NCI-H1436 (cell line): Measurements from ENCODE around the gene SRP19.
"Not testable (repeated sequence)": the region's sequence is repeated elsewhere in the genome, so short reads cannot be mapped to it uniquely, and the experiment has no call there.

ENCODE experiments used
- DNase-seq: peaks from one replicate; lab custom pipeline; 2025; lab: John Stamatoyannopoulos, UW

Gene SRP19

DNA sequence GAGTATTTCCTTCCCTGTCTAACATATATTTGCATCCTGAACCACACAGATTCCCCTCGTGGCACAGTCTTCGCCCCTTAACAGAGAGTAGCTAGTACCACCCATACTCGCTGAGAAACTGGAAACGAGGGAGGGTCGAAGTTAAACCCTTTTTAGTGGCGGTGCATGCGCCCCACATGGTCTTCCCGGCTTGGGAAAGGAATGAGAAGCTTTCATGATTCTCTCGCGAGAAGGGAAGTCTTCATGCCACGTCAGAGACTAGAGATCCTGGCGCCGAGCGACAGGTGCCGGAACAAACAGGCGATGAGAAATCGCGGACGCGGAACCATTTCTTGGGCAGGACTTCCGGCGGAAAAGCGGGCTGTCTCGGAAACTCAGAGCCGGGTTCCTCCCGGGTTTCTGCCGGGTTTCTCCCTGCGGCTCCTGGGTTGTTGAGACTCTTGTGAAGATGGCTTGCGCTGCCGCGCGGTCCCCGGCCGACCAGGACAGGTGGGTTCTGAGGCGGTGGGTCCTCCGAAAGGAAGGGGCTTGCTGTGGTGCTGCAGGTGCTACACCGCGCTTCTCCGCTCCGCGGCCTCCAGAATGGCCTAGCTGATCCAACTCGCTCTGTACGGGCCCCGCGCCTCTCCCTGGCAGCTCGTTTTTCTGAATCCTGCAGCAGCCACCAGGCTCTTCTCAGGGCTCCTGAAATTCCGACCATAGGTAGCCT is at the start of gene SRP19:
SRP19 (plus strand) TSS at position 359 of the 709 bp plus-strand sequence; CDS start at position 449, 90 bp downstream.
- peak; percentile 96 for DNase-seq

DNA sequence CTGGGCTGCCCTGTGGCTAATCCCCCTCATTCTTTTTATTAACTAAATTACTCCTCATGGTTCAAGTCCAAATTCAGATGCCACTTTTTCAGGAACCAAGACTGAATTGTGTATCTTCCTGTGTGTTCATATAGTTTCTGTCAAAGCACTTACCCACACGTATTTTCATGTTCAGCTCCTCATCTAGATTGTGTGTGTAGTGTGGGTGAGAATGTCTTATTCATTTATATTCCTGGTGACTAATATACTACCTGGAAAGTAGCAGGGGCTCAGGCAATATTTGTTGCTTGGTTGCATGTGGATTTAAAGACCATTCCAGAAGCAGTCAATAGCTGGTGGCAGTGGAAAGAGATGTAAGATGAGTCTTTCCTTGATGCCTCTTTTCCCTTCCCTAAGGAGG is 48.5 kb upstream of the SRP19 start:
- no peak for DNase-seq

DNA sequence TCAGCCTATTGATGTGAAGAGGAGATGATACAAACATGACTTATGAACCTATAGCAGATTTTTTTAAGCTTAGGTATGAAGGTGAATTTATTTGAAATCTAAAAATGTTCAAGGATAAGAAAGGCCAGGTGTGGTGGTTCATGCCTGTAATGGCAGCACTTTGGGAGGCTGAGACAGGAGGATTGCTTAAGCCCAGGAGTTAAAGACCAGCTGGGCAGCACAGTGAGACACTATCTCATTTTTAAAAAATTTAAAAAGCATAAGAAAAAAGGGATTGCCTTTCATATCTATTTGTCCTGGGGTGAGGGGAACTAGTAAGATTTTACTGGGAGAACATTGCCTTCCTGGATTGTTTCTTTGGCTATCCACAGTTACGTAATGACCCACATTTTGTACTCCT is 40.8 kb upstream of the SRP19 start:
- DNase-seq = no peak

DNA sequence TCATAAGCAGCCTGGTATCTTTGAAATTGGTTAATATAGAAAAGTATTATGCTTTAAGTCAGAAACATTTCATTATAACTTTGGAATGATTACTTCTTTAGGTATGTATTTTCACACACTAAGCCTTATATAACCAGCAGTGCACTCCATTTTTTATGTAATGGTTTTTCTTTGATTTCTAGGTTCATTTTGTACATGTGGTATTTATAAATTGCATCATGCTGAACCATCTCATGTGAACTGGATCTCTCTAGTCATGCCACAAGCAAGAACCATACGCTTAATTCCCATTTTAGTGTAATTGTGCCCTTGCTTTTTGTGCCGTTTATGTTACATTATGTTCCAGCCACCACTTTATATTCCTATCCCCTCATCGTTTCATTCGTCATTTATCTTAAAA is 38.6 kb upstream of the SRP19 start:
- DNase-seq = no peak

DNA sequence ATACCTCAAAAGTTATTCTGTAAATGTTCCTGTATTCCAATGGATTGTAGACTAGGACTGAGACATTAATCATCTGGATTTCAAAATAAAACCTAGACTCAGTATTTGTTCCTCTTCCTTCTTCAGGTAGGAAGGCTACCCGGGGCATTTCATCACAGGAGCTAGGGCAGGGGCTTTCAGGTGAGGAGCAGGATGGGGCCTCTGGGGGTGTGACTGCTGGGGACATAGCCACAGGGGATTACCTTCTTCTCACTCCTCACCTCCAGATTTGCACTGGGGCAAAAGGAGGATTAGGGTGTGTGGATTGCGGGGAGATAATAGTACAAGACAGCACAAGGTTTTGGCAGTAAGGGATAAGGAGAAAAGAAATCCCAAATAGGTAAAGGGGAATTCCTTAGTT is 37.9 kb upstream of the SRP19 start:
- DNase-seq = no peak

DNA sequence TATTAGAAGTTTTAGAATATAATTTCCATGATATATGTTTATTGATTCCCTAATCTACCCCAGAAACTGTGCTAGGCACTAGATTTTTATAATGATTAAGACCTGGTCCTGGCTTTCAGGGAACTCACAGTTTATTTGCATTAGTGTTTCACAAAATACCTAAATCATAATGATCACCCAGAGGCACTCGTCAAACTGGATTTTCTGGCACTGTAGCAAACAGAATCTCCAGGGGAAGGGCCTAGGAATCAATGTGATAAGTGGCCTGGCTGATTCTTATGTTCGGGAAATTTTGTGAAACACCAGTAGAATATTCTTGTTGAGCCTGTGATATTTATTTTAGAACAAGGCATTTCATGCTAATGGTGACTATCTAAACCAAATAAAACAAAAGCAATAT is 37.4 kb upstream of the SRP19 start:
- no peak for DNase-seq

DNA sequence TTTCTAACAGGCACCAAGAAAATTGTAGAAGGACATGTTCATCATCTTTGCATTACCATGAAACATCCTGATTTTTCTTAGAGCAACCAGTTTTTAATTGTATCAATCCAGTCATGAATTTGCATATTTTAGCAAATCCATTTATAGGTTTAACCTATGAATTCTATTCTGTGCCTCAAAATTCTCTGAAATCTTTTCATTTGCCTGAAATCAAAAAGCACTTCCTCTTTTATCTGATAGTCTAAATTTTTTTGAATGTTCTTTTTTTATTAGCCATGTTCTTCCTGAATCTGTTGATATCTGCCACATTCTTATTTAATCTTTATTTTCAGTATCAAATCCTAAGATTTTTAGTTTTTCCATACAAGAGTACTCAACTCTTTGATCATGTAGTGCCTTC is 36.9 kb upstream of the SRP19 start:
- DNase-seq = no peak

DNA sequence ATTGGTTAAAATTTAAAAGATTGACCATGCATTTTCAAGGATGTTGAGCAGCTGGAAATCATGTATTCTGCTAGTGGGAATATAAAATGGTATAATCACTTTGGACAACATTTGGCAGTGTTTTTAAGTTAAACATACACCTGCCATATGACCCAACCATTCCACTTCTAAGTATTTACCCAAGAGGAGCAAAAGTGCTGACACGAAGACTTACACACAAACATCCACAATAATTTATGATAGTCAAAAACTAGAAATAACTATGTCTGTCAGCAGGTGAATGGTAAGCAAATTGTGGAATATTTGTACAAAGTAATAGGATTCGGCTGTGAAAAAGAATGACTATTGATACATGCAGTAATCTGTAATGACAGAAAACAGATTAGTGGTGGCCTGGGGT is 30.7 kb upstream of the SRP19 start:
- DNase-seq = no peak

DNA sequence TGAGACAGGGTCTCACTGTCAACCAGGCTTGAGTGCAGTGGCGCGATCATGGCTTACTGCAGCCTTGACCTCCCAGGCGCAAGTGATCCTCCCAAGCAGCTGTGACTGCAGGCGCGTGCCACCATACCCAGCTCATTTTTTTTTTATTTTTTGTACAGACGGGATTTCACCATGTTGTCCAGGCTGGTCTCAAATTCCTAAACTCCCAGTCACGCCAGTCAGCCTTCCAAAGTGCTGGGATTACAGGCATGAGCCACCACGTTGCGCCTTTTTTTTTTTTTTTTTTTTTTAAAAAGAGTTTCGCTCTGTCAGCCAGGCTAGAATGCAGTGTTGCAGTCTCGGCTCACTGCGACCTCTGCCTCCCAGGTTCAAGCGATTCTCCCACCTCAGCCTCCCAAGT is 27.1 kb upstream of the SRP19 start:
- no peak for DNase-seq

DNA sequence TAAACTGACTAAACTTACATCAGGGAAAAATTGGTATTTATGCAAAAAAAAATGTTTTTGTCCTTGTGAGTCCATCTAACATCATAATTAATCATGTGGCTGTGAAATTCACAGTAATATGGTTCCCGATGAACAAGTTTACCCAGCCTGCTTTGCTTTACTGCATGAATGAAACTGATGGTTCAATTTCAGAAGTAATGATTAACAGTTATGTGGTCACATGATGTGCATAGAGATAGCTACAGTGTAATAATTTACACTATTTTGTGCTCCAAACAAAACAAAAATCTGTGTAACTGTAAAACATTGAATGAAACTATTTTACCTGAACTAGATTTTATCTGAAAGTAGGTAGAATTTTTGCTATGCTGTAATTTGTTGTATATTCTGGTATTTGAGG is 16.6 kb upstream of the SRP19 start:
- no peak for DNase-seq

DNA sequence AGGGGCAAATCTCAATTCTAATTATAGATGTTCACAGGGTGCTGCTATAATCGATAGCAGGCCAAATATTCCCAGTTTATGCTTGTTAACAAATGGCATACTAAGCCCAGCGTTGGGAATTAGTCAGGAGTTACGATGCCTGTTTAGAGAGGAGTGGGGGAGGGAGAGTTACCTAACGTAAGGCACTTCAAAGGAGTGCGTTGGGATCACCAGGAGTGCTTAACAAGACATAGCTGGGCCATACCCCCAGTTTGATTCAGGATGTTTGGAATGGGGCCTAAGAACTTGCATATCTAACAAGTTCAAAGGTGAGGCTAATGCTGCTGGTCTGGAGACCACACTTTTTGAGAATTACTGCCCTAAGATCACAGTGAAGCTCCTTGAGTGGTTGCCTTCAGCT is 14.5 kb upstream of the SRP19 start:
- DNase-seq = no peak

DNA sequence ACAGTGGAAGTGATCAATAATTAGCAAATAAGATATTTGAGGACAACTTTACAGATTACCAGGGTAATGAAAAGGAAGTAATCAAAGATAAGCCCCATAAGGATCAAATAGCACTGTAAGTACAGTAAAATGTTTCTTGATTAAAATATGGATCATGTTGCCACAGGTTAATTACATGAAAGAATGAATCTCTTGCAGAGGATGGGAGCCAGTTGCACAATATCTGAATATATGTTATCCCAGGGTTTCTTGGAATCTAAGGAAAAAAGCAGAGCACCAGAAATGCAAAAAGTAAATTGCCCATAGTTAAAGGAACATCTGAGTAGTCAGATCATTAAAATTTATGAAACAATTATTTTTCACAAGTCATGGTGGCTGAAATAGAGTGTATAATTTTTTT is 13.8 kb upstream of the SRP19 start:
- DNase-seq = no peak

DNA sequence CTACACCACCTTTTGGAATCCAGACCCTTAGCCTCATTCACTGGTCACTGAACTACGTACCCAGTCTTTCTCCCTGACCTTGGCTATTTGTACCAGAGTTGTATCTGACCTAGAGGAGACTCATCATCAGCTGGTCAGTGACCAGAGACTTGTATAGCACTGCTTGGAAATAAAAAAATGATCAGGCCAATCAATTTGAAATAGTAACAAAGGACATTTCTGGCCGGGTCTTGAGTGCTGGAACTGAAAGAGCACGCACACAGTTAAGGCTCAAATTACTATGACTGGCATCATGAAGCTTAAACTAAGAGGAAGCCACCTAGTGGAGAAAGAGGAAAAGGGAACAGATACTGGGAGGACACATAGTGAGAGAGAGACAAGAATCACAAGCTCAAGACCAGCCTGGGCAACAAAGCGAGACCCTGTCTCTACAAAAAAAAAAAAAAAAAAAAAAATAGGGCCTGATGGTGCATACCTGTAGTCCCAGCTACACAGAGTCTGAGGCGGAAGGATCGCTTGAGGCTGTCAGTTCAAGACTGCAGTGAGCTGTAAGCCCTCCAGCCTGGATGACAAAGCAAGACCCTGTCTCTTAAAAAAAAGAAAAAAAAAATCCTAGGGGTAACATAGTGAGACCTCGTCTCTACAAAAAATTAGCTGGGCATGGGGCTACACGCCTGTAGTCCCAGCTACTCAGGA is 12.8 kb upstream of the SRP19 start:
- DNase-seq = peak; percentile 72

DNA sequence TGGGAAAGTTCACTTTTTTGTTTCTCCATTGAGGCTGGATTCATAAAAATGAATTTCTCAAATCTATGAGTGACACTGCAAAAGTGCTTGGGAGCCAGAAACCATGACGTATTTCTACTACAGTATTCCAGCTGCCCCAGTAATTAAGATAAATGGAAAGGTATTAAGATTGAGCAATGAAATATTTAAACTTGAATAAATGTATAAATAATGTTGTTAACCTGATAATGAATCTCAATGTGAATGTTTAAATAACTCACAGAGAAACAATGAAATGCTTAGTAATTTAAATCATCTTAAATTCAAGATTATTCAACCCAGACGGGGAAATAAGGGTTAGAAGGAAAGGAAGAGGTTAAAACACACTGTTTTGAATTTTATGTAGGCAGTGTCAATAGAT is 11.2 kb upstream of the SRP19 start:
- no peak for DNase-seq

DNA sequence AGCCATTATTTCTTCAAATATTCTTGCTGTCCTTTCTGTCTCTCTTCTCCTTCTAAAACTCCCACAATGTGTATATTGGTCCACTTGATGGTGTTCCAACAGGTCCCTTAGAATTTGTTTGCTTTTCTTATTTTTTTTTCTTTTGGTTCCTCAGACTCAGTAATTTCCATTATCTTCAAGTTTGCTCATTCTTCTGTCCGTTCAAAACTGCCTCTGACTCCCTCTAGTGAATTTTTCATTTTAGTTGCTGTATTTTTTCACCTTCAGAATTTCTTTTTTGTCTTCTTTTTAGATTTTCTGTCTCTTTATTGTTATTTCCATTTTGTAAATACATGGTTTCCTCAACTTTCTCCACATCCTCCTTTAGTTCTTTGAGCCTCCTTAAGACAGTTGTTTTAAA is 6.4 kb upstream of the SRP19 start:
- DNase-seq = no peak

DNA sequence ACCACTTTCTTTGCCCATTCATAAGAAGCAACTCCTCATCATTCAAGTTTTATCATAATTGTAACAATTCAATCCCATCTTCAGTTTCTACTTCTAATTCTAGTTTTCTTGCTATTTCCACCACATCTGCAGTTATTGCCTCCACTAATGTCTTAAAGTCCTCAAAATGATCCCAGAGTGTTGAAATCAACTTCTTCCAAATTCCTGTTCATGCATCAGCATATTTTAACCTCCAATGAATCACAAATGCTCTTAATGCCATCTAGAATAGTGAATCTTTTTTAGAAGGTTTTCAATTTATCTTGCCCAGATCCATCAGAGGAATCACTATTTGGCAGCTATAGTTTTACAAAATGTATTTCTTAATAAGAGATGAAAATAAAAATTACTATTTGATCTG is 3.2 kb upstream of the SRP19 start:
- no peak for DNase-seq

DNA sequence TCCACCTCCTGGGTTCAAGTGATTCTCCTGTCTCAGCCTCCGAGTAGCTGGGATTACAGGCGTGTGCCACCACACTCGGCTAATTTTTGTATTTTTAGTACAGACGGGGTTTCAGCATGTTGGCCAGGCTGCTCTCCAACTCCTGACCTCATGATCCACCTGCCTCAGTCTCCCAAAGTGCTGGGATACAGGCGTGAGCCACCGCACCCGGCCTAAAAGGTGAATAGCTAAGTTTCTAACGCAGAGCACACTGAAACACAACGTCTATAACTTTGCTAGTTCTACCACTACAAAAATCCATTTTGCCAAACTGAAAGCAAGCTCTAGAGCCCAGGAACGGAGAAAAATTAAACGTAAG is 537 bp upstream of the SRP19 start:
- DNase-seq = not testable (repeated sequence)

DNA sequence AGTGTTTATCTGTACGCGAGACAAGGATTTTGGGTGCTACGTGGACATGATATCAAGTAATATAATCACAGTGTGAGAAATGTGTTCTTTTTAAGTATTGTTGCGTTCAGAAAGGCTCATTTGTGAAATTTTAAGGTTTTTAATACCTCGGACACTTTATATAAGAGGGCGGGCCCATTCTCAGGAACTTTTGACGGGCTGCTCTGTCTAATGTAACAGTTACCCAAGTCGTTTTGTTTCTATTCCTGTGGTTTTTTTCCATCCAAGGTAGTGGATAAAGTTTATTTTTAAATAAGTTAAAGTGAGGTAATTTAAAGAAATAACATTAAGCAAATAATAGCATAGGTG is 525 bp downstream of the SRP19 start:
- no peak for DNase-seq

DNA sequence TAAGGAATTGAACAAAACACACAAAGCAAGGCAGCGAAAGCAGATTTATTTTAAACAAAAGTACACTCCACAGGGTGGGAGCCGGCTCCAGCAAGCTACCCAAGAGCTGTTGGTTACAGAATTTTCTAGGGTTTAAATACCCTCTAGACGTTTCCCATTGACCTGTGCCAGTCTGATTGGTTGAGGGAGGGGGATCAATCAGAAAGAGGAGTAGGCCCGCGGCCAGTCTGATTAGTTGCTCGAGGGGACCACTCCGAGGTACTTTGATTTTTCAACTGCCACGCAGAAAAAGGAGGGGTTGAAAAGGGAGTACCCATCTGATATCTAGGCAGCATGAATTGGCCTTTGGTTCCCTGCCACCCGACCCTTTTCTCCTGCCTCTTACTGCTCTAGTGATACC is 998 bp downstream of the SRP19 start:
- DNase-seq = no peak

DNA sequence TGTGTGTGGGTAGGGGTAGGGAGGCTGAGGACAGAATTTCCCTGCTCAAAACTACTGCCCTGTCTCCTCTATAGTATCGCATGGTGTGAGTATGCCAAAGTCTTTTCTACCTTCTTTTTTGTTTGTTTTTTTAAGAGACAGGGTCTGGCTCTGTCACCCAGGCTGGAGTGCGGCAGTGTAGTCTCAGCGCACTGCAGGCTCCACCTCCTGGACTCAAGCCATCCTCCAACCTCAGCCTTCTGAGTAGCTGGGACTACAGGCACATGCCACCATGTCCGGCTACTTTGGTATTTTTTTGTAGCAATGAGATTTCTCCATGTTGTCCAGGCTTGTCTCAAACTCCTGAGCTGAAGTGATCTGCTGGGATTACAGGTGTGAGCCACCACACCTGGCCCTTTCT is 2.5 kb downstream of the SRP19 start:
- no peak for DNase-seq

DNA sequence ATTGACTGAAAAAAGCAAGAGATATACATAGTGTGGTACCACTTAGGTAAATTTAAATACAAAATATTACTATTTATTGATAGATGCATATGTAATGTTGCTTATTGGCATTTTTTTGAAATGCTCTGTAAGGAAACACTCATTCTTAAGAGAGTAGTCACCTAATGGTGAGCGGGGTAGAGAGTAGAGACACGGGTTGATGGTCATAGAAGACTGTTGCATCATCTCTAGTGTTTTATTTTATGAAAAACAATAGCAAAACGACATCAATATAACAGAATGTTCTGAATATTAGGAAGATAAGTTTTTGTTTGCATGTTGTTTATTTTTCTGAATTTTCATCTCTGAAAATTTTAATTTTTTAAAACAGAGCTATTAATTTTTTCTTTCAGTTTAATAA is 4.0 kb downstream of the SRP19 start:
- DNase-seq = no peak

DNA sequence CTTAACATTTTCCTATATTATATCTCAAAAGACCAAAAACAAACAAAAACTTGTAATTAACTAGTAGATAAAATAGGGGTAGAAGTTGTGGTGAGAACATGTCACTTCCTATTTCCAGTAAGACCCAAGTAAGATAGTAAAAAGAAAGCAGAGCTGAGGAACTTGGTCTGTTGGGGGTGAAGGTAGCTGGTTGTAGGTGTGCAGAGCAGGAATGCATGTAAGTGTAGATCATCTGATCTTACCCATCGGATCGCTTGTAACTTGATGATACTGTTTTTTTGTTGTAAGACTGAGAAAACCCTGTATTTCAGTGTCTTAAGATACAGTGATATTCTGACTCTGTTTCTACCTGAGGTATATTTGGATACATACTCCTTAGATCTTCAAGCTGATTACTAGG is 5.7 kb downstream of the SRP19 start:
- DNase-seq = no peak

DNA sequence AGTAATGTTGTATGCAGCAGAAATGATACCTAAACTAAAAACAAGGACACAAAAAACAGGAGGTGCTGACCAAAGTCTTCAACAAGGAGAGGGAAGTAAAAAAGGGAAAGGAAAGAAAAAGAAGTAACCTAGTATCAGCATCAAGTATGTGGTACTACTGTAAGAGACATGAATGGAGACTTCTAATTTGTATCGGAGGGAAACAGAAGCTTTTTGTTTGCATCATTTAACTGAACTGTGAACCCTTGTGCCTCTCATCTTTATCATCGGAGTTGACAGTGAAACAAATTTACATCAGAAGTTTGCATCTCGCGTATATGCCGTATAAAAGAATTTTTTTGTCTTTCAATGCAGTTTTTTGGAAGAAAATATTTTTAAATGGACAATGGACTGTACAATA is 6.3 kb downstream of the SRP19 start:
- no peak for DNase-seq

DNA sequence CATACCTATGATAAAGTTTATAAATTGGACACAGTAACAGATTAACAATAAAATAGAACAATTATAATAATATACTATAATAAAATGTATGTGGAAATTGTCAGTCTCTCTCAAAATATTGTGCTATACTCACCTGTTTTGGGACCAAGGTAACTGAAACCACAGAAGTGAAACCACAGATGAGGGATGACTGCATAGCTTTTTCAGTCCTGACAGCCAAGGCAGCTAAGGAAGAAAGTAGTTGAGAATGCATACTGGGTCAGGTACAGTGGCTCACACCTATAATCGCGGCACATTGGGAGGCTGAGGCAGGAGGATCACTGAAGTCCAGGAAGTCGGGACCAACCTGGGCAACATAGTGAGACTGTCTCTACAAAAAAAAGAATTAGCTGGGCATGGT is 8.9 kb downstream of the SRP19 start:
- DNase-seq = no peak
